Measurements from ENCODE around the gene RPS6KA1. TPM values are rescaled to one million over a fixed set of nuclear protein-coding genes. Genes with fewer than 3 reads are reported as not detected.

Gene RPS6KA1
- total RNA-seq, 1 experiment from 2014 or later: 65.5 TPM

DNA sequence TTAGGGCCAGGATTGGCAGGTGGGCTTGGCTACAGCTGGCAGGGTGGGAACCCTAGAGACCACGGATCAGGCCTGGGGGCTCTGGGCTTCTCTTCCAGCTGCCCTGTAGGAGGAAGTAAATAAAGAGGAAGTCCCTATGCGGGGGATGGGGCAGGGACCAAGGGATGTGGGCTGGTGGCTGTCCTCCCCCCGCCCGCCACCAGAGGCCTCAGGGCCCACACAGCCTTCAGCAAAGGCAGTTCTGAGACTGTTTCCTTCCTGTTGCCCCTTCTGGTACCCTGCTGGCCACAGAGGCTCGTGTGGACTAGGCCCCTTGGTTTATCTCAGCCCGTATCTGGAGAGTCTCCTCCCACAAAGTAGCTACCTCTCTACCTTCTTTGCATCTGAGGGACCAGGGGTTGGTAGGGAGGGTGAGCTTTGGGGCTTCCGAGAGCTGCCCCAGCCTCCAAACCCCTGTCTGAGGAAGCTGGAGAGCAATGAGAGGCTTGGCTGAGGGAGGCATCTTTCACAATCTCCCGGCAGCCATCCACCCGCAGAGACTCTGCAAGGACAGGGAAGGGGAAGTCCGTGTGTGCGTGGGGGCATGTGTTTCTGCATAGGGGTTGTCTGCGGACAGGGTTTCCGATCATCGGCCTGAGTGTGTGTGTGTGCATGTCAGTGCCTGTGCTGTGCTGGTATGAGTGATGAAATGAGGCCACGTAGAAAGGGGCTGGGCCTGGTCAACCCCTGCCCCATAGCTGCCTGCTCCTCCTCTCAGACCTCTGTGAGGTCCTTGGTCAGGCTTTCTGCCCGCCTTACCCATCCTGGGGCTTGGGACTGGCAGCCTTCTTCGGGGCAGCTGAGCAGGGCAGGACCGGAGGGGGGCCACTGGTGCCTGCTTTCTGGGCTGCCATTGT is 12.5 kb downstream of the RPS6KA1 start (continued):
- TF ChIP-seq, protein P1, sequence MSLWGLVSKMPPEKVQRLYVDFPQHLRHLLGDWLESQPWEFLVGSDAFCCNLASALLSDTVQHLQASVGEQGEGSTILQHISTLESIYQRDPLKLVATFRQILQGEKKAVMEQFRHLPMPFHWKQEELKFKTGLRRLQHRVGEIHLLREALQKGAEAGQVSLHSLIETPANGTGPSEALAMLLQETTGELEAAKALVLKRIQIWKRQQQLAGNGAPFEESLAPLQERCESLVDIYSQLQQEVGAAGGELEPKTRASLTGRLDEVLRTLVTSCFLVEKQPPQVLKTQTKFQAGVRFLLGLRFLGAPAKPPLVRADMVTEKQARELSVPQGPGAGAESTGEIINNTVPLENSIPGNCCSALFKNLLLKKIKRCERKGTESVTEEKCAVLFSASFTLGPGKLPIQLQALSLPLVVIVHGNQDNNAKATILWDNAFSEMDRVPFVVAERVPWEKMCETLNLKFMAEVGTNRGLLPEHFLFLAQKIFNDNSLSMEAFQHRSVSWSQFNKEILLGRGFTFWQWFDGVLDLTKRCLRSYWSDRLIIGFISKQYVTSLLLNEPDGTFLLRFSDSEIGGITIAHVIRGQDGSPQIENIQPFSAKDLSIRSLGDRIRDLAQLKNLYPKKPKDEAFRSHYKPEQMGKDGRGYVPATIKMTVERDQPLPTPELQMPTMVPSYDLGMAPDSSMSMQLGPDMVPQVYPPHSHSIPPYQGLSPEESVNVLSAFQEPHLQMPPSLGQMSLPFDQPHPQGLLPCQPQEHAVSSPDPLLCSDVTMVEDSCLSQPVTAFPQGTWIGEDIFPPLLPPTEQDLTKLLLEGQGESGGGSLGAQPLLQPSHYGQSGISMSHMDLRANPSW (CRISPR knock-in tag; conservative IDR thresholded peaks at IDR 0.05; ENCODE audit: low read depth): no peak
- TF ChIP-seq, protein P2, sequence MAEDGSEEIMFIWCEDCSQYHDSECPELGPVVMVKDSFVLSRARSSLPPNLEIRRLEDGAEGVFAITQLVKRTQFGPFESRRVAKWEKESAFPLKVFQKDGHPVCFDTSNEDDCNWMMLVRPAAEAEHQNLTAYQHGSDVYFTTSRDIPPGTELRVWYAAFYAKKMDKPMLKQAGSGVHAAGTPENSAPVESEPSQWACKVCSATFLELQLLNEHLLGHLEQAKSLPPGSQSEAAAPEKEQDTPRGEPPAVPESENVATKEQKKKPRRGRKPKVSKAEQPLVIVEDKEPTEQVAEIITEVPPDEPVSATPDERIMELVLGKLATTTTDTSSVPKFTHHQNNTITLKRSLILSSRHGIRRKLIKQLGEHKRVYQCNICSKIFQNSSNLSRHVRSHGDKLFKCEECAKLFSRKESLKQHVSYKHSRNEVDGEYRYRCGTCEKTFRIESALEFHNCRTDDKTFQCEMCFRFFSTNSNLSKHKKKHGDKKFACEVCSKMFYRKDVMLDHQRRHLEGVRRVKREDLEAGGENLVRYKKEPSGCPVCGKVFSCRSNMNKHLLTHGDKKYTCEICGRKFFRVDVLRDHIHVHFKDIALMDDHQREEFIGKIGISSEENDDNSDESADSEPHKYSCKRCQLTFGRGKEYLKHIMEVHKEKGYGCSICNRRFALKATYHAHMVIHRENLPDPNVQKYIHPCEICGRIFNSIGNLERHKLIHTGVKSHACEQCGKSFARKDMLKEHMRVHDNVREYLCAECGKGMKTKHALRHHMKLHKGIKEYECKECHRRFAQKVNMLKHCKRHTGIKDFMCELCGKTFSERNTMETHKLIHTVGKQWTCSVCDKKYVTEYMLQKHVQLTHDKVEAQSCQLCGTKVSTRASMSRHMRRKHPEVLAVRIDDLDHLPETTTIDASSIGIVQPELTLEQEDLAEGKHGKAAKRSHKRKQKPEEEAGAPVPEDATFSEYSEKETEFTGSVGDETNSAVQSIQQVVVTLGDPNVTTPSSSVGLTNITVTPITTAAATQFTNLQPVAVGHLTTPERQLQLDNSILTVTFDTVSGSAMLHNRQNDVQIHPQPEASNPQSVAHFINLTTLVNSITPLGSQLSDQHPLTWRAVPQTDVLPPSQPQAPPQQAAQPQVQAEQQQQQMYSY (CRISPR knock-in tag; IDR thresholded peaks at IDR 0.05): no peak
- TF ChIP-seq, protein P3, sequence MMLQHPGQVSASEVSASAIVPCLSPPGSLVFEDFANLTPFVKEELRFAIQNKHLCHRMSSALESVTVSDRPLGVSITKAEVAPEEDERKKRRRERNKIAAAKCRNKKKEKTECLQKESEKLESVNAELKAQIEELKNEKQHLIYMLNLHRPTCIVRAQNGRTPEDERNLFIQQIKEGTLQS (CRISPR knock-in tag; conservative IDR thresholded peaks at IDR 0.05): no peak

DNA sequence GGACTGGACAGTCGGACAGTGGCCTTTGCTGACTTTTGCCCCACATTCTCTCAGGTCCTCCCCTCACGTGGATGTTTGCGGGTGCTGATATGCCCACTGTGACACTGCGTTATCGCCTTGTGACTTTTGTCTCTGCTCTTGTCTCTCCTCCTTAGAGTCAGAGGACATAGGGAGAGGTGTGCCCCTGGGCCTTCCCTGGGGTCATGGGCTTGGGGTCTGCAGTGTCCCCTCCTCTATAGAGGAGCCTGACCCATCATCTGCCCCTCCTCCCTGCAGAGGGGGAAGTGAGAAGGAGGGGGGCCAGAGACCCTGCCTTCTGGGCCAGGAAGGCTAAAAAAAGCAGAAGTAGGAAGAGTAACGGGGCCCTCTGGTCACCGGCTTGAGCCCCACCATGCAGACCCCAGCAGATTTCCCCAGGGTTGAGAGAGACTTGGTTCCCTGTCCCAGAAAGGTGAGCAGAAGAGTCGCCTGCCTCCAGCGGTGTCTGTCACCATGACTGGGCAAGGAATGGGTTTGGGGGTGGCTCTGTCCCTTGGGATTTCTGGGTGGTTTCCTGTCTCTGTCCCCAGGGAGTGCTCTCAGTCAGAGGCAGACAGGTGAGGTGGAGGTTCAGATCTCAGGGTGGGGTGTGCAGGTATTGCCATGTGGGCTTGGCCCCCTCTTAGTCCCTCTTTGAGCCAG is 13.3 kb downstream of the RPS6KA1 start:
- no peaks in the 10 kb centered on the region for H3K9me3 Mint-ChIP-seq
- H3K4me3 Mint-ChIP-seq: no peak overlapping the region
- H3K4me1 Mint-ChIP-seq: peaks cover 26% of the 10 kb centered on the region
- ChIA-PET CTCF (interaction anchor here (1.6 to 5.4 kb wide), 4 partner anchors 14 to 42 kb away, joined by 7 to 85 read pairs (median 16); partner anchors contain the start of gene RPS6KA1), POLR2A (interaction anchor here (1.4 kb wide), 1 partner anchor 13 kb away, joined by 5 read pairs; the partner anchor contains the start of gene RPS6KA1)
- peaks cover 17% of the 10 kb centered on the region for H3K36me3 Mint-ChIP-seq
- no peaks in the 10 kb centered on the region for H3K27me3 Mint-ChIP-seq (ENCODE audit: low read depth)
- H3K27ac Mint-ChIP-seq: peak overlapping the region; percentile 70
- TF ChIP-seq, protein P4, sequence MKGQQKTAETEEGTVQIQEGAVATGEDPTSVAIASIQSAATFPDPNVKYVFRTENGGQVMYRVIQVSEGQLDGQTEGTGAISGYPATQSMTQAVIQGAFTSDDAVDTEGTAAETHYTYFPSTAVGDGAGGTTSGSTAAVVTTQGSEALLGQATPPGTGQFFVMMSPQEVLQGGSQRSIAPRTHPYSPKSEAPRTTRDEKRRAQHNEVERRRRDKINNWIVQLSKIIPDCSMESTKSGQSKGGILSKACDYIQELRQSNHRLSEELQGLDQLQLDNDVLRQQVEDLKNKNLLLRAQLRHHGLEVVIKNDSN (CRISPR knock-in tag; IDR thresholded peaks at IDR 0.05): no peak
- TF ChIP-seq, protein P5, sequence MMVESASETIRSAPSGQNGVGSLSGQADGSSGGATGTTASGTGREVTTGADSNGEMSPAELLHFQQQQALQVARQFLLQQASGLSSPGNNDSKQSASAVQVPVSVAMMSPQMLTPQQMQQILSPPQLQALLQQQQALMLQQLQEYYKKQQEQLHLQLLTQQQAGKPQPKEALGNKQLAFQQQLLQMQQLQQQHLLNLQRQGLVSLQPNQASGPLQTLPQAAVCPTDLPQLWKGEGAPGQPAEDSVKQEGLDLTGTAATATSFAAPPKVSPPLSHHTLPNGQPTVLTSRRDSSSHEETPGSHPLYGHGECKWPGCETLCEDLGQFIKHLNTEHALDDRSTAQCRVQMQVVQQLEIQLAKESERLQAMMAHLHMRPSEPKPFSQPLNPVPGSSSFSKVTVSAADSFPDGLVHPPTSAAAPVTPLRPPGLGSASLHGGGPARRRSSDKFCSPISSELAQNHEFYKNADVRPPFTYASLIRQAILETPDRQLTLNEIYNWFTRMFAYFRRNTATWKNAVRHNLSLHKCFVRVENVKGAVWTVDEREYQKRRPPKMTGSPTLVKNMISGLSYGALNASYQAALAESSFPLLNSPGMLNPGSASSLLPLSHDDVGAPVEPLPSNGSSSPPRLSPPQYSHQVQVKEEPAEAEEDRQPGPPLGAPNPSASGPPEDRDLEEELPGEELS (CRISPR knock-in tag; IDR thresholded peaks at IDR 0.05): no peak
- TF ChIP-seq, protein P6, sequence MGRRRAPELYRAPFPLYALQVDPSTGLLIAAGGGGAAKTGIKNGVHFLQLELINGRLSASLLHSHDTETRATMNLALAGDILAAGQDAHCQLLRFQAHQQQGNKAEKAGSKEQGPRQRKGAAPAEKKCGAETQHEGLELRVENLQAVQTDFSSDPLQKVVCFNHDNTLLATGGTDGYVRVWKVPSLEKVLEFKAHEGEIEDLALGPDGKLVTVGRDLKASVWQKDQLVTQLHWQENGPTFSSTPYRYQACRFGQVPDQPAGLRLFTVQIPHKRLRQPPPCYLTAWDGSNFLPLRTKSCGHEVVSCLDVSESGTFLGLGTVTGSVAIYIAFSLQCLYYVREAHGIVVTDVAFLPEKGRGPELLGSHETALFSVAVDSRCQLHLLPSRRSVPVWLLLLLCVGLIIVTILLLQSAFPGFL (CRISPR knock-in tag; IDR thresholded peaks at IDR 0.05; ENCODE audit: borderline replicate concordance): no peak
- TF ChIP-seq PRRX2 (CRISPR knock-in tag; IDR thresholded peaks at IDR 0.05) (no peak), JAZF1 (CRISPR knock-in tag; IDR thresholded peaks at IDR 0.05) (no peak), CREM (CRISPR knock-in tag; IDR thresholded peaks at IDR 0.05) (no peak), ESRRA (CRISPR knock-in tag; IDR thresholded peaks at IDR 0.05; ENCODE audit: borderline replicate concordance) (no peak)
- TF ChIP-seq, protein P7, sequence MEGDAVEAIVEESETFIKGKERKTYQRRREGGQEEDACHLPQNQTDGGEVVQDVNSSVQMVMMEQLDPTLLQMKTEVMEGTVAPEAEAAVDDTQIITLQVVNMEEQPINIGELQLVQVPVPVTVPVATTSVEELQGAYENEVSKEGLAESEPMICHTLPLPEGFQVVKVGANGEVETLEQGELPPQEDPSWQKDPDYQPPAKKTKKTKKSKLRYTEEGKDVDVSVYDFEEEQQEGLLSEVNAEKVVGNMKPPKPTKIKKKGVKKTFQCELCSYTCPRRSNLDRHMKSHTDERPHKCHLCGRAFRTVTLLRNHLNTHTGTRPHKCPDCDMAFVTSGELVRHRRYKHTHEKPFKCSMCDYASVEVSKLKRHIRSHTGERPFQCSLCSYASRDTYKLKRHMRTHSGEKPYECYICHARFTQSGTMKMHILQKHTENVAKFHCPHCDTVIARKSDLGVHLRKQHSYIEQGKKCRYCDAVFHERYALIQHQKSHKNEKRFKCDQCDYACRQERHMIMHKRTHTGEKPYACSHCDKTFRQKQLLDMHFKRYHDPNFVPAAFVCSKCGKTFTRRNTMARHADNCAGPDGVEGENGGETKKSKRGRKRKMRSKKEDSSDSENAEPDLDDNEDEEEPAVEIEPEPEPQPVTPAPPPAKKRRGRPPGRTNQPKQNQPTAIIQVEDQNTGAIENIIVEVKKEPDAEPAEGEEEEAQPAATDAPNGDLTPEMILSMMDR (IDR thresholded peaks at IDR 0.05): no peak
- ATAC-seq: no peak
- no peak for DNase-seq (ENCODE audit: low spot score)

Measured in WTC11 (cell line).